Heart right ventricle (tissue), 16 donors: ENCODE measurements around the gene SKIC8. TPM values are rescaled to one million over a fixed set of nuclear protein-coding genes. Genes with fewer than 3 reads are reported as not detected.

Experiments
- ATAC-seq, 8 donors: fragments of 200-7000 bp; cut with Tn5 transposase; one replicate each; pipeline ENCODE4 v1.9.1; 2020; ENCODE audit warnings: mild to moderate bottlenecking in 8 of 8, moderate library complexity in 8 of 8, moderate number of reproducible peaks in 1 of 8
- DNase-seq, 2 donors: peaks; one replicate each; pipeline ENCODE4 v3.0.0-alpha.2; 2020
- H3K27ac ChIP-seq, 10 donors: fragments of 200-600 bp; sonication (generic) in 2 of 10; one replicate each; pipeline versions ENCODE4 v1.5.0 to v1.8.0; 2020 to 2022; ENCODE audit warnings: mild to moderate bottlenecking in 3 of 10
- H3K27me3 ChIP-seq, 7 donors: fragments of 200-600 bp; one replicate each; pipeline ENCODE4 v1.8.0; 2021 to 2022; ENCODE audit warnings: mild to moderate bottlenecking in 2 of 7
- H3K36me3 ChIP-seq, 9 donors: fragments of 200-600 bp; sonication (generic) in 1 of 9; one replicate each; pipeline versions ENCODE4 v1.5.0 to v1.8.0; 2020 to 2022; ENCODE audit warnings: mild to moderate bottlenecking in 2 of 9
- H3K4me1 ChIP-seq, 9 donors: fragments of 200-600 bp; sonication (generic) in 1 of 9; one replicate each; pipeline versions ENCODE4 v1.5.0 to v1.8.0; 2020 to 2022; ENCODE audit warnings: mild to moderate bottlenecking in 4 of 9
- H3K4me3 ChIP-seq, 10 donors: fragments of 200-600 bp; sonication (generic) in 2 of 10; one replicate each; pipeline versions ENCODE4 v1.5.0 to v1.8.0; 2020 to 2022; ENCODE audit warnings: mild to moderate bottlenecking in 7 of 10, moderate library complexity in 2 of 10
- H3K9me3 ChIP-seq, 11 donors: fragments of 200-600 bp in 10 of 11; sonication (generic) in 2 of 11; one replicate each; pipeline versions ENCODE4 v1.5.0 to v1.8.0; 2013 to 2022; ENCODE audit warnings: mild to moderate bottlenecking in 2 of 11, control low read depth in 1 of 11, moderate library complexity in 1 of 11
- CTCF ChIP-seq, 9 donors: fragments of 200-600 bp; sonication (generic) in 2 of 9; IDR thresholded peaks; one replicate each; pipeline versions ENCODE4 v1.5.0 to v1.8.0; 2021 to 2022; ENCODE audit warnings: antibody characterized with exemption in 9 of 9, mild to moderate bottlenecking in 5 of 9, moderate library complexity in 1 of 9
- WGBS, 2 donors: extraction: QIAGEN DNeasy Blood & Tissue Kit; methylation state at CpG; one replicate each; pipeline ENCODE4 v1.1.7; 2013; ENCODE audit warnings: inconsistent platforms in 1 of 2; 5-methylcytosine and 5-hydroxymethylcytosine counted together
- intact Hi-C, 10 donors: fragments of 100-400 bp; cut with DNase I; formaldehyde crosslinking; loops; one replicate each; pipeline versions ENCODE4 v1.11.1 to v1.14.2; 2022
- polyA plus RNA-seq, 2 donors: library from polyadenylated mRNA; stranded (reverse); fragments of 200-250 nt; gene quantifications; one replicate each; pipeline ENCODE4 v1.2.3, GENCODE V29; 2013
- total RNA-seq, 10 donors: library from RNA; stranded (reverse); fragmentation: NEBNext Ultra II Directional in 3 of 10; extraction: Animal tissue kit (Norgen Biotek cat#: 25700) in 3 of 10; gene quantifications; one replicate each; pipeline versions ENCODE4 v1.2.1 to v1.2.4, GENCODE V29; 2021 to 2023
- donor health status: Arrhythmogenic right ventricular cardiomyopathy.
- donor health status: ischemic (EF 13 %, LVEDD 7.1; RV severe dilation, severe dysfunction).
- donor health status: healthy with polysubstance abuse.
- donor health status: DM: no; HTN: yes; CAD: no.
- donor health status: DM: no; HTN: no; CAD: no.
- donor health status: ischemic (EF 25% LVEDD 6.9; RV normal size, moderate dysfunction).
- donor health status: ischemic (EF 25% LVEDD 5.7; RV mildly dilated, moderate dysfunction).
- donor health status: healthy.
- donor health status: DM: yes; HTN: yes; CAD: no.
- donor health status: Ischemic cardiomyopathy.
- donor health status: ischemic (EF 35%, LVEDD 5.7; RV mildly dilated, moderate dysfunction).
- donor health status: nonischemic (EF 11% LVEDD 7.7; RV severe dilation, severe dysfunction).
- donor health status: DM: yes; HTN: yes; CAD: no.
- donor health status: PGD.
- donor health status: ischemic (EF 29% LVEDD 5.4; RV normal size, mild dysfunction).
- donor health status: nonischemic (EF 23%, LVEDD 6.1; RV moderate dilation, normal function).

Gene SKIC8
- total and polyA plus RNA-seq, 12 donors: 24.0 to 37.0 (median 27.2) TPM

- Histone ChIP-seq H3K9me3 (no peaks in the 10 kb centered on the region), H3K4me1 (no peaks in the 10 kb centered on the region), H3K36me3 (peaks cover 0 to 100% (median 65%) of the 10 kb centered on the region in 9 donors), H3K27me3 (no peaks in the 10 kb centered on the region), H3K27ac (no peak overlapping the region), H3K4me3 (no peak overlapping the region)
- intact Hi-C loops: no loop called here
- TF ChIP-seq CTCF (IDR thresholded peaks at IDR 0.05): peak in 1 of 9 donors; percentile 9
- WGBS, 2 donors: 76 to 85% methylated on average over 4 of the region's 4 CpGs
- ATAC-seq (peak in 1 of 8 donors; percentile 23), DNase-seq (no peak)
These were observed 14.7 kb downstream of the SKIC8 start for GRCh38 chr15:78284758-78285157.

GRCh38 chr15:78282324-78282723, 17.1 kb downstream of the SKIC8 start:
- no peak for ATAC-seq
- Histone ChIP-seq H3K36me3 (peaks cover 0 to 100% (median 70%) of the 10 kb centered on the region in 9 donors), H3K4me1 (peaks cover 0 to 11% (median 0%) of the 10 kb centered on the region in 9 donors), H3K27me3 (no peaks in the 10 kb centered on the region), H3K27ac (no peak overlapping the region), H3K4me3 (no peak overlapping the region), H3K9me3 (no peaks in the 10 kb centered on the region)
- WGBS, 2 donors: 91% methylated on average over 2 of the region's 2 CpGs
- TF ChIP-seq CTCF (IDR thresholded peaks at IDR 0.05): no peak
- intact Hi-C loops: no loop called here
- DNase-seq: no peak

GRCh38 chr15:78280319-78281072, 18.9 kb downstream of the SKIC8 start:
- Histone ChIP-seq H3K27me3 (no peaks in the 10 kb centered on the region), H3K4me1 (peaks cover 0 to 11% (median 0%) of the 10 kb centered on the region in 9 donors), H3K36me3 (peaks cover 0 to 100% (median 71%) of the 10 kb centered on the region in 9 donors), H3K27ac (no peak overlapping the region), H3K9me3 (no peaks in the 10 kb centered on the region), H3K4me3 (no peak overlapping the region)
- ATAC-seq: no peak
- no peak for TF ChIP-seq CTCF (IDR thresholded peaks at IDR 0.05)
- intact Hi-C loops: no loop called here
- 92 to 93% methylated on average over 13 of the region's 13 CpGs for WGBS, 2 donors
- DNase-seq: no peak

GRCh38 chr15:78276064-78276943, 23.1 kb downstream of the SKIC8 start:
- no peak for ATAC-seq
- no peak for TF ChIP-seq CTCF (IDR thresholded peaks at IDR 0.05)
- intact Hi-C loops: no loop called here

More at GRCh38 chr15:78276064-78276943, 23.1 kb downstream of the SKIC8 start:
- H3K4me1 ChIP-seq: peaks cover 0 to 11% (median 0%) of the 10 kb centered on the region in 9 donors
- DNase-seq: no peak
- no peak overlapping the region for H3K27ac ChIP-seq
- H3K9me3 ChIP-seq: no peaks in the 10 kb centered on the region
- H3K4me3 ChIP-seq: no peak overlapping the region
- no peaks in the 10 kb centered on the region for H3K27me3 ChIP-seq
- H3K36me3 ChIP-seq: peaks cover 0 to 99% (median 57%) of the 10 kb centered on the region in 9 donors
- WGBS, 2 donors: 81 to 88% methylated on average over 6 of the region's 6 CpGs
